Urinary bladder (tissue), 4 donors: Measurements from ENCODE around the gene TRPM4. TPM values are rescaled to one million over a fixed set of nuclear protein-coding genes. Genes with fewer than 3 reads are reported as not detected.

Source experiments
- DNase-seq: peaks from one replicate; pipeline ENCODE4 v3.0.0-alpha.2; 2015; ENCODE audit errors: extremely low spot score
- H3K27ac ChIP-seq: one replicate; pipeline ENCODE4 v1.5.1; 2013; ENCODE audit warnings: low read depth, mild to moderate bottlenecking, moderate library complexity
- H3K36me3 ChIP-seq: one replicate; pipeline ENCODE4 v1.6.1; 2013; ENCODE audit warnings: mild to moderate bottlenecking, moderate library complexity; ENCODE audit not compliant: insufficient read depth
- H3K4me1 ChIP-seq: one replicate; pipeline ENCODE4 v1.6.1; 2013; ENCODE audit warnings: mild to moderate bottlenecking, moderate library complexity; ENCODE audit not compliant: insufficient read depth
- H3K4me3 ChIP-seq: one replicate; pipeline ENCODE4 v1.5.1; 2013; ENCODE audit warnings: low read depth, low read length
- WGBS: extraction: QIAGEN DNeasy Blood & Tissue Kit; methylation state at CpG from one replicate; pipeline ENCODE4 v1.1.7; 2013; 5-methylcytosine and 5-hydroxymethylcytosine counted together
- polyA plus RNA-seq: library from polyadenylated mRNA; stranded (reverse); fragments of 200-250 nt; gene quantifications from one replicate; pipeline ENCODE4 v1.2.3, GENCODE V29; 2013
- total RNA-seq: library from RNA; depleted of rRNA; stranded (reverse); fragments of >200 nt; gene quantifications from one replicate; pipeline ENCODE4 v1.2.3, GENCODE V29; 2014
- donor health status: healthy with polysubstance abuse.
- donor health status: healthy.

Gene TRPM4
- total RNA-seq (18.0 TPM), polyA plus RNA-seq (18.8 TPM)

DNA sequence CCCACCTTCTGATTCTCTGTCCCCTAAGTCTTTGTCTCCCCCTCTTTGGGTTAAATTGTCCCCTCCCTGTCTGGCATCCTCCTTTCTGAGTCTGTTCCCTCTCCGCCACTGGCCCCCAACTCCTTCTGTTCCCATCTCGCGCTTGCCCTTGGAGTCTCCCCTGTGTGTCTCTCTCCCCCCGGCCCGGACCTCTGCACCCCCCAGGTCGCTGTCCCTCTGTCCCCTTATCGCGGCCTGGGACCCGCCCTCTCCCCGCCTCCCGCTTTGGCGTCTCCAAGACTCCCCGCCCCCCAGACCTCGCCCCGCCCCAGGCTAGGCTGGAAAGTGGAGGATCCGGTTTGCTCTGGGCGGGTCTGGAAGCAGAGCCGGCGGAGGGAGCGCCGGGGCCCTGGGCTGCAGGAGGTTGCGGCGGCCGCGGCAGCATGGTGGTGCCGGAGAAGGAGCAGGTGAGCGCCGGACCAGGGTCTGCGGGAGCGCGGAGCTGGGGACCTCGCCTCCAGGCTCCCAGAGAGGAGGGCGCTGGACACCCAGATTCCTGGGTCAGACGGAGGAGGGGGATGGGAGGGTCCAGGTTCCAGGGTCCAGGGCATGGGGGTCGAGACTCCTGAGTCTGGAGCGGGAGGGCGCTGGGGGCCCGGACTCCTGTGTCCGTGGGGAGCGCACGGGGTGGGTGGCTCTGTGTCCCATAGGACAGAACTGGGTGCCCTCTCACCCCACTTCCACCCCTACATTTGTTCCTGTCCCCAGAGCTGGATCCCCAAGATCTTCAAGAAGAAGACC is at the start of gene TRPM4:
Gene TRPM4 (plus strand): TSS at position 348 of the 780 bp plus-strand sequence. CDS start 75 bp downstream, at position 423.
- DNase-seq = peak; percentile 84
- Histone ChIP-seq H3K4me3 (peak within 1 kb of the TSS; percentile 67), H3K36me3 (no peaks in the 10 kb centered on the region), H3K4me1 (no peaks in the 10 kb centered on the region), H3K27ac (peak within 1 kb of the TSS; percentile 82)
- WGBS = under 1% methylated on average over 41 of the region's 41 CpGs

DNA sequence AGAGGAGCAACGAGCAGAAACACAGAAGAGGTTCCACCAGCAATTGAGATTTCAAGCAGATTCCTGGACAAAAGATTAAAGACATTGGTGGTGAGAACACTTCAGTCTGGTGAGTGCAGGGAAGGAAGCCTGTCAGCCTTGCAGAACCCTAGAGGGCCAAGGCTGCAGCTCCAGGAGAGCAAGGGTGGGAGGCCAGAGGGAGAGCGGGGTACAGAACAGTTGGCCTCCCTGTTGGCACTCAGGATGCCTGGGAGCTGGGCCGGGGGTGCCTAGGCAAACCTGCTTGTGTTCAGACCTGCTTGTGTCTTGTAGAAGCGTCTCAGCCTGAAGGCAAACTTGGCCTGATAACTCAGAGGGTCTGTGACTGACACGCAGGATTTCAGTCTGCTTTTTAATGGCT is 48.5 kb upstream of the TRPM4 start:
- Histone ChIP-seq H3K4me1 (no peaks in the 10 kb centered on the region), H3K36me3 (peaks cover 4% of the 10 kb centered on the region), H3K27ac (no peak overlapping the region), H3K4me3 (no peak overlapping the region)
- DNase-seq = no peak
- 72% methylated on average over 5 of the region's 5 CpGs for WGBS

DNA sequence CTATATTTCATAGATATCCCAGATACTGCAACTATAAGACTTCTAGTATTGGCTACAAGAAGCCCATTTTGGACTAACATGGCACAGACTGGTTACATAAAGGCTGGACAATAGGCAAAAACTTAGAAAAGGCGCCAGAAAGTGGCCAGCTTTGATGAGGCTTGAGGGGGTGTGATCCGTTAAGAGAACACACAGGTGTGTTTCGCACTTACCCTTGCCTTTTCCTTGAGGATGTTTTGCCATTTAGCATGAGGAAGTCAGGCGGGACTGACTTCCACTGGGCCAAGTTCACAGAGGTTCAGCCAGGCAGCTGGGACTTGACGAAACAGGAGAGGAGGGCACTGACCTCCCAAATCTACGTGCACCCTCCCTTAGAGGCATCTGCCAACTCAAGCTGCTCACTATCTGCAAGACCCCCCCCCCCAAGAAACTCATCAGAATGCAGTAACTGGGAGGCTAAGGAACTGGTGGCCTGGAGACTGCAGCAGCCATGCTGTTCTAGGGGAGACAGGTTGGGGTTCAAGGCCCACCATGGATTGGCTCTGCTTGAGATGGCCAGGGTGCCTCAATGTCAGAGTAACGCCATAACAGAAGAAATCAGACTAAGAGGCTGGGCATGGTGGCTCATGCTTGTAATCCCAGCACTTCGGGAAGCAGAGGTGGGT is 47.9 kb upstream of the TRPM4 start:
- WGBS = 78% methylated on average over 8 of the region's 8 CpGs
- peaks cover 4% of the 10 kb centered on the region for H3K36me3 ChIP-seq
- H3K4me3 ChIP-seq = no peak overlapping the region
- H3K27ac ChIP-seq = no peak overlapping the region
- no peaks in the 10 kb centered on the region for H3K4me1 ChIP-seq
- DNase-seq = no peak

DNA sequence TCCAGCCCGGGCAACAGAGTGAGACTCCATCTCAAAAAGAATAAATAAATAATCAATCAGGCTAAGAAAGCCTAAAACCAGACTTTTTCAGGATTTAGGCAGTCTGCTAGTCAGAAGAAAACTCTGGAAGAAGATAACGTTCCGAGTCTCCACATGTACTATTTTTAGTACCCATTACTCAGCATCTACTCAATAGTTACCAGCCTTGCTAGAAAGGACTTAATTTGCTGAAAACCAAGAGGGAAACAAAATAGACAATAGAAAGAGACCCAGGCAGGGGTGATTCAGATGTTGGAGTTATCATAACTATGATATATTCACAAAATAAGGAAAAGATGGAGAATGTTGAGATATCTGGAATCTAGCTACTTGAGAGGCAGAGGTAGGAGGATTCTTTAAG is 47.0 kb upstream of the TRPM4 start:
- H3K36me3 ChIP-seq = peaks cover 4% of the 10 kb centered on the region
- WGBS = 27% methylated on average over 3 of the region's 3 CpGs
- no peak overlapping the region for H3K4me3 ChIP-seq
- DNase-seq = no peak
- H3K4me1 ChIP-seq = no peaks in the 10 kb centered on the region
- no peak overlapping the region for H3K27ac ChIP-seq

DNA sequence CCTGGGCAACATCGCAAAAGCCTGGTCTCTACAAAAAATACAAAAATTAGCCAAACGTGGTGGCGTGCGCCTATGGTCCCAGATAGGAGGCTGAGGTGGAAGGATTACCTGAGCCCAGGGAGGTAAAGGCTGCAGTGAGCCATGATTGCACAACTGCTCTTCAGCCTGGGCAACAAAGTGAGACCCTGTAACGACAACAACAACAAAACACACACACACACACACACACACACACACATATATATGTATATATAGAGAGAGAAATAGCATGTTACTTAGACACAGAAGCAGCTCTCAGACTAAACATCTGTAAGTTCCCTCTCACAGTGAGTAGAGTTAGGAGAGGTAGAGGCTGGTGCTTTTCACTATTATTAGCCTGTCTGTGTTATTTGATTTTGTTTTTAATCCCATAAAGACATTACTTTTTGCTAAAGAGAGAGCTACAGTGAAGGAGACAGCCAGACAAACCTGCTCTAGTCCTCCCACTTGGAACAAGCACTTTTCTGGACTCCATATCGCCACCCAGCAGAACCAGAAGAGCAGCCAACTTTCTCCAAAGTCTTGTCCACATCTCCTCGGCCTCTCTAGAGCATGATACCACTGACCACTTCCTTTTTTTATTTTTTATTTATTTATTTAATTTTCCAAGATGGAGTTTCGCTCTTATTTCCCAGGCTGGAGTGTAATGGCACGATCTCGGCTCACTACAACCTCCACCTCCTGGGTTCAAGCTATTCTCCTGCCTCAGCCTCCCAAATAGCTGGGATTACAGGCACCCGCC is 46.2 kb upstream of the TRPM4 start:
- H3K36me3 ChIP-seq = peaks cover 4% of the 10 kb centered on the region
- H3K4me3 ChIP-seq = no peak overlapping the region
- DNase-seq = no peak
- no peaks in the 10 kb centered on the region for H3K4me1 ChIP-seq
- 80% methylated on average over 11 of the region's 11 CpGs for WGBS
- no peak overlapping the region for H3K27ac ChIP-seq

DNA sequence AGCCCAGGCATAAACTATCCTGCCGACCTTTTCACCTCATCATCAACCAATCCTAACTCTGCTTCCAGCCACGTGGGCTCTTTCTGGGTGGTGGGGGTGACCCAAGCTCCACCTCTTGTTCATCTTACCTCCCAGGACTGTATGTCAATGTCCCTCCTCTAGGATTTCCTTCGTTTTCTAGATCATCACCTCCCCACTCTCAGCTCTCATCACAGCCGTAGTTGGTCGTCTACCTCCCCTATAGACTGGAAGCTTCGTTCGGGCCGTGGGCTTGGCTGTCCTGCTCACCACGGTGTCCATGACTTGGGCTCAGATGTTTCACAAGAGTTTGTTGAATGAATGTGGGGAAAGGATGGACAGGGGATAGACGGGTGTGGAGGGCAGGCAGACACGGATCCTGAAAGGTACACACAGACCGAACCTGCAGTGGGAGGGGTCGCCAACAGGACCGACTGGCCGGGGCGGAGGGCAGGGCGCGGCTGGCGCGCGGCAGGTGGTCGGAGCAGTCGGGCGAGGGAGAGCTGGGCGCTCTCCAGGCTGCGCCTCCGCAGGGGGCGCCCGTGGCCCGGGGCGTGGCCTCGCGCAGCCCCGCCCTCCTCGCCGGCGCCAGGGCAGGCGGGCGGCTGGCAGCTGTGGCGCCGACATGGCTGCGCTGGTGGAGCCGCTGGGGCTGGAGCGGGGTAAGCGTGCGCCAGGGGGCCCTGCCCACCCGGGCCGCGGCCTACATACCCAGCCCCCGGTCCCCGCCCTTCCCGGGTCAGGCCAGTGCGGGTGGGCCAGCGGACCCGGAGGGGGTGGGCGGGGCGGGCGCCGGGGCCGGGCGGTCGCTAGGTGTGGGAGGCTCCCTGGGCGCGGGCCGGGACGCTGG is 43.6 kb upstream of the TRPM4 start, which contains the start of gene LIN7B:
Gene LIN7B (plus strand): TSS at position 609 of the 868 bp plus-strand sequence. CDS start 35 bp downstream, at position 644.
- under 1% methylated on average over 66 of the region's 66 CpGs for WGBS
- Histone ChIP-seq H3K4me1 (no peaks in the 10 kb centered on the region), H3K27ac (no peak within 1 kb of the TSS), H3K4me3 (peak within 1 kb of the TSS; percentile 81), H3K36me3 (no peaks in the 10 kb centered on the region)
- DNase-seq = no peak

DNA sequence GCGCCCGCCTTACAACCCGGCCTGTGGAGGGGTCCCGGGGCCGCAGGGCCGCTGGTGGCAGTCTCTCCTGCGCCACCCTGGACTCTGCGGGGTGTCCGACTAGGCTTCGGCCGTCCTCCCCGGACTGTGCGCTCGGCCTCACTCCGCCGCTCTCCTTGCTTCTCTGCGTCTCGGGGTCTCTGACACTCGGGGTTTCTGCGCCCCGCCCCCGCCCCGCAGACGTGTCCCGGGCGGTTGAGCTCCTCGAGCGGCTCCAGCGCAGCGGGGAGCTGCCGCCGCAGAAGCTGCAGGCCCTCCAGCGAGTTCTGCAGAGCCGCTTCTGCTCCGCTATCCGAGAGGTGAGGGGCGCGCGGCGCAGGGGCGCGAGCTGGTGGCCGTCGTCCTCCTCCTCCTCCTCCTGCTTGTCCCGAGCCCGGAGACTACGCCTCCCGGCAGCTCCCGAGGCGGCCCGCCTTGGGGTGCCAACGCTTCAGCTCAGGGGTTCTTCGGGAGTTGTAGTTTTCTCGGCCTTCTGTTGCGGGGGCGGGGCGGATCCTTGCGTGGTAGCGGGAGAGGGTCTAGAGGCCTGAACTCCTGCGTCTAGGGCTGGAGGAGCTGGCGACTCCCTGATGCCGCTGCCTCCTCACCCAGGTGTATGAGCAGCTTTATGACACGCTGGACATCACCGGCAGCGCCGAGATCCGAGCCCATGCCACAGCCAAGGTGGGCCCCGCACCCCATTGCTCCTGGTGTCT is 42.8 kb upstream of the TRPM4 start:
- WGBS = 6% methylated on average over 68 of the region's 68 CpGs
- DNase-seq = peak; percentile 51
- H3K4me3 ChIP-seq = peak overlapping the region; percentile 81
- H3K27ac ChIP-seq = no peak overlapping the region
- H3K4me1 ChIP-seq = no peaks in the 10 kb centered on the region
- H3K36me3 ChIP-seq = no peaks in the 10 kb centered on the region

DNA sequence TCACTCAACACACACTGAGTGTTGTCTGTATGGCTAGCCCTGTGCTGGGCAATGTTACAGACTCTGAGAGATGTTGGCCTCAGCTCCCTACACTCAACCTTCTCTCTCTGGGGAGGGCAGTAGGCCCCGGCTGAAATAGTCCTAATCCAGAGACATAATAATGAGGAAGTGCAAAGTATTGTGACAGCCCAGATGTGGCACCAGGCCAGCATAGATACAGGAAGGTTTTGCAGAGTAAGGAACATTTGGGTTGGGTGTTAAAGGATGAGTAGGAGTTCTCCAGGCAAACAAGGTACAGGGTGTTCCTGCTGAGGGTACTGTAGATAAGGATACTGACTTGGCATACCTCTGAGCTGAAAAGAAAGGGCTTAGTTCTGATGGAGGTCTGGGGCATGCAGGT is 41.0 kb upstream of the TRPM4 start:
- Histone ChIP-seq H3K27ac (no peak overlapping the region), H3K4me3 (no peak overlapping the region), H3K4me1 (no peaks in the 10 kb centered on the region), H3K36me3 (no peaks in the 10 kb centered on the region)
- 54% methylated on average over 1 of the region's 1 CpG for WGBS
- DNase-seq = no peak

DNA sequence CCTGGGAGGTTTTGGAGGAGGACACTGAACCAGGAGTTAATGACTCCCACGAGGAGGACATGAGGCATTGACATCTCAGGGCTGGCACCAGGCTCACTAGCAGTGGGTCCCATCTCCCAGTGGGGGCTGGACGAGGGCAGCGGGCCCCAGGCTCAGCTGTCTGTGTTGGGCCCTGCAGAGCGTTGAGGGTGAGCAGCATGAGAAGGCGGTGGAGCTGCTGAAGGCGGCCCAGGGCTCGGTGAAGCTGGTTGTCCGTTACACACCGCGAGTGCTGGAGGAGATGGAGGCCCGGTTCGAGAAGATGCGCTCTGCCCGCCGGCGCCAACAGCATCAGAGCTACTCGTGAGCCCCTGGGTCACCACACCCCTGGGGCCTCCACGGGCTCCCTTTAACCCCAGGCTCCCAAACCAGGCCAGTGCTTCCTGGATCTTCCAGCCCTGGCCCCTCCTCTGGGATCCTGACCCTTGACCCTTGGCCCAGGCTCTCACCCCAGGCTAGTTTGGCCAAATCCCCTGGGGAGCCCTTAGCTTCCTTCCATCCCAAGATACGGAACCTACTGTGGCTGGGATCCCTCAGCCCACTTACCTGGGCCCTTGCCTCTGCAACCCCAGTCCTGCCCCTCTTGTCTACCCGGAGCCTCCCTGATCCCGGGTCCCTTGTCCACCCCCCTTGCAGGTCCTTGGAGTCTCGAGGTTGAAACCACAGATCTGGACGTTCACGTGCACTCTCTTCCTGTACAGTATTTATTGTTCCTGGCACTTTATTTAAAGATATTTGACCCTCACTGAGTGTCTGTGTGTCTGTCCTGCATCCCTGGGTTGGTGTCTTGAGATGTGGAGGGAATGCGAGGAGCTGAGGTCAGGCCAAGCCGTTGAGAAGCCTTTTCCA is 39.7 kb upstream of the TRPM4 start:
- Histone ChIP-seq H3K4me1 (no peaks in the 10 kb centered on the region), H3K27ac (peak overlapping the region; percentile 96), H3K4me3 (peak overlapping the region; percentile 50), H3K36me3 (no peaks in the 10 kb centered on the region)
- WGBS = 68% methylated on average over 26 of the region's 26 CpGs
- no peak for DNase-seq

DNA sequence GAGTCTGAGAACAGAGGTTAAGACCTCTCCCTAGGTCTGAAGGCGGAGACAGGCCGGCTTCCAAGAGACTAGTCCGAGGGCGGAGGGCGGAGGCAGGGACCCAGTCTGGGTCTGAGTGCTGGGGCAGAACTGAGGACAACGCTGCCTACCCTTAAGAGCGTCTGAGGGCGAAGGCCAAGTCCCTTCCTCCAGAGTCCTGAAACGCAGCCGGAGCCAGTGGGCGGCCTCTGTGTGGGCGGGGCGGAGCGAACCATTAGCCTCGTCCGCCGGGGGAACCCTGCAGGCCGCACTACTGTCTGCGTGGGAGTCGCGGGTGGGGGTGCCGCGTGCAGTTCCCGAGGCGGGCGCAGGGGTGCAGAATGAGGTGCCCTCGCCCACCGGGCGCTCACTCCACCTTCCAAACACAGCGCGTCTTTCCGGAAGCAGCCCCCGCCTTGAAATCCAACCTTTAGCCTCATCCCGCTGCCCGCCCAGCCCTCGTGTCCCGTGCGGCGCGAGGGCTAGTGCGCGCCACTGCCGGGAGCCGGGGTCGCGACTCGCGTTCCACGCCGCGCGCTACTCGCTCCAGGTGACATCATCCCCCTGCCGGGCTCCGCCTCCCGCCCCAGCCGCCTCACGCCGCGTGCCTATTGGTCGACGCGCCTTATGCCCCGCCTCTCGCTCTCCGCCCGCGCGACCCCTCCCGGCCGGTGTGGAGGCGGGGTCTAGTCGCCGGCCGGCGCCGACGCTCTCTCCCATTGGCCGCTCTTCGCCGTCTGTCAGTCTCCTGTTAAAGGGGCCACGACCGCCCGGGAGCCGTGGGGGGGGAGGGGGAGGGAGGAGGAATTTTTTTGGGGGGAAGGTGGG is 38.8 kb upstream of the TRPM4 start, which contains the start of gene C19orf73:
Gene C19orf73 (minus strand): TSS at position 579 of the 846 bp plus-strand sequence. CDS start 121 bp downstream, at position 458.
- H3K27ac ChIP-seq = peak within 1 kb of the TSS; percentile 96
- peak within 1 kb of the TSS; percentile 50 for H3K4me3 ChIP-seq
- no peaks in the 10 kb centered on the region for H3K4me1 ChIP-seq
- DNase-seq = peak; percentile 82
- no peaks in the 10 kb centered on the region for H3K36me3 ChIP-seq
- under 1% methylated on average over 85 of the region's 85 CpGs for WGBS
